Mucosa of rectum (tissue), 2 donors: ENCODE measurements around the gene CAPS.
"Not testable (repeated sequence)": the region's sequence is repeated elsewhere in the genome, so short reads cannot be mapped to it uniquely, and the experiment has no call there.

ENCODE experiments used
- H3K27ac ChIP-seq, 2 donors: one replicate each; pipeline ENCODE4 v1.7.0; 2013; ENCODE audit warnings: inconsistent platforms in 2 of 2, low read depth in 2 of 2, low read length in 2 of 2
- H3K27me3 ChIP-seq, 2 donors: one replicate each; pipeline ENCODE4 v1.7.0; 2013; ENCODE audit warnings: low read length in 2 of 2; ENCODE audit not compliant: control insufficient read depth in 2 of 2, insufficient read depth in 2 of 2
- H3K36me3 ChIP-seq, 2 donors: one replicate each; pipeline ENCODE4 v1.7.0; 2013; ENCODE audit warnings: low read length in 2 of 2; ENCODE audit not compliant: control insufficient read depth in 2 of 2, insufficient read depth in 2 of 2
- H3K4me1 ChIP-seq, 2 donors: one replicate each; pipeline ENCODE4 v1.7.0; 2013; ENCODE audit warnings: low read length in 2 of 2, mild to moderate bottlenecking in 1 of 2; ENCODE audit not compliant: control insufficient read depth in 2 of 2, insufficient read depth in 2 of 2
- H3K4me3 ChIP-seq, 2 donors: one replicate each; pipeline ENCODE4 v1.7.0; 2013; ENCODE audit warnings: low read length in 2 of 2
- H3K9ac ChIP-seq, 2 donors: one replicate each; pipeline ENCODE4 v1.7.0; 2013; ENCODE audit warnings: low read length in 2 of 2, low read depth in 1 of 2, mild to moderate bottlenecking in 1 of 2
- H3K9me3 ChIP-seq, 2 donors: one replicate each; pipeline ENCODE4 v1.7.0; 2013; ENCODE audit warnings: low read length in 2 of 2; ENCODE audit not compliant: control insufficient read depth in 2 of 2
- donor health status: healthy.
- donor health status: Normal muscosa, but diverticular disease.

CAPS gene

GRCh38 chr19:5913739-5914357 lies at the start of gene CAPS:
Gene CAPS, plus strand, starts transcription at chr19:5914254. Its CDS starts 153 bp downstream, at chr19:5914407.
- H3K27me3 ChIP-seq: no peaks in the 10 kb centered on the region
- H3K4me3 ChIP-seq: peak within 1 kb of the TSS; percentile 20
- no peaks in the 10 kb centered on the region for H3K9me3 ChIP-seq
- H3K27ac ChIP-seq: peak within 1 kb of the TSS; percentile 48 to 57
- H3K9ac ChIP-seq: peak within 1 kb of the TSS in 1 of 2 donors; percentile 58
- peaks cover 18% of the 10 kb centered on the region in 2 donors for H3K4me1 ChIP-seq
- H3K36me3 ChIP-seq: peaks cover 19 to 21% of the 10 kb centered on the region in 2 donors

- Histone ChIP-seq H3K27me3 (no peaks in the 10 kb centered on the region), H3K9ac (no peak overlapping the region), H3K36me3 (no peaks in the 10 kb centered on the region), H3K4me3 (no peak overlapping the region), H3K27ac (no peak overlapping the region), H3K4me1 (no peaks in the 10 kb centered on the region), H3K9me3 (no peaks in the 10 kb centered on the region)
These were observed 49.1 kb upstream of the CAPS start for GRCh38 chr19:5864725-5865486.

DNA sequence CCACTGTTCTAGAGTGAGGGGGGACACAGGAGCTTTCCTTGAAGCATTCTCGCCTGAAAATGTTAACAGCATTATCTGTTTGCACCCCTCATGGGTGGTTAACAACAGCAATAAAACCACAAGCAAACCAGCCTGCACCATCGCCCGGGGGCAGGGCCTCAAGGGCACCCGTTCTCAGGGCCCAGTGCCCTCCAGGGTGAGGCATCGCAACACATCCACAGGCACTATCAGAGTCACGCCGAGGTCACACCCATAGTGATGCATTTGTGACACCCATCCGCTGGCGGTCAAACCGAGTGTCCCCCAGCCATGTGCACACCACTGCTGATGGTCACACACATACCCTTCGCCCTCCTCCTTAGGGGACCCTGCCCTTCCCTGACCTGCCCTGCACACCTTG lies 48.3 kb upstream of the CAPS start:
- H3K4me1 ChIP-seq: no peaks in the 10 kb centered on the region
- H3K4me3 ChIP-seq: no peak overlapping the region
- no peak overlapping the region for H3K9ac ChIP-seq
- H3K36me3 ChIP-seq: no peaks in the 10 kb centered on the region
- H3K27ac ChIP-seq: no peak overlapping the region
- H3K9me3 ChIP-seq: no peaks in the 10 kb centered on the region
- H3K27me3 ChIP-seq: no peaks in the 10 kb centered on the region

DNA sequence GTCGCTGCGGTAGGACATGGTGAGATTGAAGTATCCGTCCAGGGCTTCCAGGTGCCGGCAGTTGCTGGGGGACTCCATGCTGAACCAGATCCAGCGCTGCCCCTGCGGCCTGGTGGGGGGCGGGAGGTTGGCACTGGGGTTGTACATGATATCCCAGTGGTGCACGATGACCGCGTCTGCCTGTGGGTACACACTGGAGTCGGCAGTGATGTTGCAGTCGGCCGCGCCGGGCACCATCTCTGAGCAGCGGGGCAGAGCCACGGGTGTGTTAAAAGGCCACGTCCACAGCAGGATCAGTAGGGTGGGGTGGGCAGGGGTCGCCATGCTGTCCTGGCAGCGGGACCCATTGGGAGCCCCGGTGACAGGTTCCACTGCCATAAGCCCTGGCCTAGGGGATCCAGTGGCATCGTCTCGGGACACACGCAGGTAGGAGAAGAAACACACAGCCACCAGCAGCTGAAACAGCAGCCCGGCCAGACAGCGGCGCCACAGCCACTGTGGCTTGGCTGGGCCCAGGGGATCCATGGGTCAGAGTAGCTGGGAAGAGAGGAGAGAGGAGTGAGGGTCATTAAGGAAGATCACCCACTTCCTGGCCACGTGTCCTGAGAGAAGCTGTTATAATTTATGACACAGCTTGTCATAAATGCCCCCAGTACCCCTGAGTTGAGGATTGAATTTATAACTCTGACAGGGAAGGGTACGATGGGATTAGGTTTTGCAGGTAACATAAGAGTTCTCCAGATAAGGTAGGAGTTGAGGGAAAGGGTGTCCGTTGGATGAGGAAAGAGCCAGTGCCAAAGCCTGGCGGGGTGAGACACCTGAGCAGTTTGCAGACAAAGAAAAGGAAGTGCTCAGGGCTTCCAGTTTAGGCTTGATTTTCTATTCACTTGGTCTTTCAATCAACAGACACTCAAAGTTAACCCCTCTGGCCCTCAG lies 46.6 kb upstream of the CAPS start:
- Histone ChIP-seq H3K4me3 (no peak overlapping the region), H3K4me1 (no peaks in the 10 kb centered on the region)

GRCh38 chr19:5870986-5871394 lies 43.1 kb upstream of the CAPS start:
- no peak overlapping the region for H3K9ac ChIP-seq
- H3K27me3 ChIP-seq: no peaks in the 10 kb centered on the region
- H3K4me1 ChIP-seq: no peaks in the 10 kb centered on the region
- H3K9me3 ChIP-seq: no peaks in the 10 kb centered on the region
- no peak overlapping the region for H3K27ac ChIP-seq
- no peak overlapping the region for H3K4me3 ChIP-seq
- no peaks in the 10 kb centered on the region for H3K36me3 ChIP-seq

More for the DNA sequence above, 46.6 kb upstream of the CAPS start:
- H3K27me3 ChIP-seq: no peaks in the 10 kb centered on the region
- no peaks in the 10 kb centered on the region for H3K9me3 ChIP-seq
- H3K9ac ChIP-seq: no peak overlapping the region
- no peak overlapping the region for H3K27ac ChIP-seq
- H3K36me3 ChIP-seq: no peaks in the 10 kb centered on the region

GRCh38 chr19:5873617-5874199 lies 40.3 kb upstream of the CAPS start:
- Histone ChIP-seq H3K27ac (no peak overlapping the region), H3K27me3 (peaks cover under 1 to 2% of the 10 kb centered on the region in 2 donors), H3K9ac (no peak overlapping the region), H3K4me3 (no peak overlapping the region), H3K9me3 (no peaks in the 10 kb centered on the region), H3K36me3 (no peaks in the 10 kb centered on the region), H3K4me1 (no peaks in the 10 kb centered on the region)

DNA sequence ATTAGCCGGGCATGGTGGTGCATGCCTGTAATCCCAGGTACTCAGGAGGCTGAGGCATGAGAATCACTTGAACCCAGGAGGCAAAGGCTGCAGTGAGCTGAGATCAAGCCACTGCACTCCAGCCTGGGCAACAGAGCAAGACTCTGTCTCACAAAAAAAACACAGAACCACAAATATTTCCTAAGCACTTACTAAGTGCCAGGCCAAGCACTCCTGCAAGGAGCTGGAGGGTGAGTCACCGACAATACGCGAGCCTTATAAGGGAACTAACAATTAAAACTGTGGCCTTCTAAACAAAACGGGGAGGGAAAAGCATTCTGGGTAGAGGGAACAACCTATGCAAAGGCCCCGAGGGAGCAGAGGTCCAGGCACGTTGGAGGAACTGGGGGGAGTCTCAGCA lies 39.6 kb upstream of the CAPS start:
- not testable (repeated sequence) for H3K27me3 ChIP-seq, H3K36me3 ChIP-seq, H3K27ac ChIP-seq, H3K4me3 ChIP-seq, H3K9ac ChIP-seq, H3K4me1 ChIP-seq, H3K9me3 ChIP-seq

- Histone ChIP-seq H3K4me1 (peaks cover 0 to 5% of the 10 kb centered on the region in 2 donors), H3K9ac (no peak overlapping the region), H3K4me3 (no peak overlapping the region), H3K36me3 (no peaks in the 10 kb centered on the region), H3K27ac (no peak overlapping the region), H3K27me3 (peaks cover 8 to 10% of the 10 kb centered on the region in 2 donors), H3K9me3 (no peaks in the 10 kb centered on the region)
These were observed 36.6 kb upstream of the CAPS start for GRCh38 chr19:5877427-5877826.

DNA sequence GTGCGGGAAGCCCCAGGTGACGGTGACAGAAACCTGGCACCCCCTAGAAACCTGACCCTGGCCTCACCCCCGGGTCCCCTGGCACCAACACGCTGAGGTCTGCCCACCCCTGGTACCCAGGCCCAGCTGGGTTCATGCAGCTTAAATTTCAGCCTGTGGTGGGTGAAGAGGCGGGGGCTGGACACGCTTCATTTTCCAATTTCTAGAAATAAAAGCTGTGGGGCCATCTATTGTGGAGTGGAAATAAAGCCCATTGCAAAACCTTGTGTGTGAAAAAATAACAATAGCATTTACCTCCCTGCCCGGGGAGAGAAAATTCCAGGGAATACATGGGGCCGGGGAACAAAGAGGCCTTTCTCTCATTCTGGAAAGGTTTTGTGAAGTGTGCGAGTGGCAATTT lies 36.2 kb upstream of the CAPS start:
- Histone ChIP-seq H3K27me3 (peaks cover 9 to 11% of the 10 kb centered on the region in 2 donors), H3K9me3 (no peaks in the 10 kb centered on the region), H3K4me3 (no peak overlapping the region), H3K9ac (no peak overlapping the region), H3K36me3 (no peaks in the 10 kb centered on the region), H3K27ac (no peak overlapping the region), H3K4me1 (peaks cover 0 to 5% of the 10 kb centered on the region in 2 donors)
